HG03521 (cell line): ENCODE measurements around the gene HAUS5.
"Not testable (repeated sequence)": the region's sequence is repeated elsewhere in the genome, so short reads cannot be mapped to it uniquely, and the experiment has no call there.

ENCODE experiments used
- ATAC-seq: cut with Tn5 transposase; IDR thresholded peaks from one replicate; pipeline ENCODE4 v1.9.1; 2021; ENCODE audit warnings: mild to moderate bottlenecking, moderate library complexity; ENCODE audit not compliant: unreplicated experiment

Gene HAUS5

DNA sequence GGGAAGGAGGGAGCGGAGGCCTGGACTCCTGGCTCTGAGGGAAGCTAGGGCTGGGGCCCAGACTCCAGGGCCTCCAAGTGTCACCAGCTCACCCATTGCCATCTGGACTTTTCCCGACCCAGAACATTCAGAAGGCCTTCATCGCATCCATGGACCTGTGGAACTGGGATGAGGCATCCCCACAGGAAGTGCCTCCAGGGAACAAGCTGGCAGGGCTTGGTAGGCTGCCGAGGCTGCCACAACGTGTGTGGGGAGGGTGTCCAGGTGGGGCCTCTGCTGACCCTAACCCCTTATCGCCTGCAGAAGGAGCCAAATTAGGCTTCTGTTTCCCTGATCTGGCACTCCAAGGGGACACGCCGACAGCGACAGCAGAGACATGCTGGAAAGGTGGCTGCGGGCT is 29.8 kb downstream of the HAUS5 start:
- no peak for ATAC-seq

GRCh38 chr19:35642798-35643254 is 30.3 kb downstream of the HAUS5 start:
- ATAC-seq: no peak

DNA sequence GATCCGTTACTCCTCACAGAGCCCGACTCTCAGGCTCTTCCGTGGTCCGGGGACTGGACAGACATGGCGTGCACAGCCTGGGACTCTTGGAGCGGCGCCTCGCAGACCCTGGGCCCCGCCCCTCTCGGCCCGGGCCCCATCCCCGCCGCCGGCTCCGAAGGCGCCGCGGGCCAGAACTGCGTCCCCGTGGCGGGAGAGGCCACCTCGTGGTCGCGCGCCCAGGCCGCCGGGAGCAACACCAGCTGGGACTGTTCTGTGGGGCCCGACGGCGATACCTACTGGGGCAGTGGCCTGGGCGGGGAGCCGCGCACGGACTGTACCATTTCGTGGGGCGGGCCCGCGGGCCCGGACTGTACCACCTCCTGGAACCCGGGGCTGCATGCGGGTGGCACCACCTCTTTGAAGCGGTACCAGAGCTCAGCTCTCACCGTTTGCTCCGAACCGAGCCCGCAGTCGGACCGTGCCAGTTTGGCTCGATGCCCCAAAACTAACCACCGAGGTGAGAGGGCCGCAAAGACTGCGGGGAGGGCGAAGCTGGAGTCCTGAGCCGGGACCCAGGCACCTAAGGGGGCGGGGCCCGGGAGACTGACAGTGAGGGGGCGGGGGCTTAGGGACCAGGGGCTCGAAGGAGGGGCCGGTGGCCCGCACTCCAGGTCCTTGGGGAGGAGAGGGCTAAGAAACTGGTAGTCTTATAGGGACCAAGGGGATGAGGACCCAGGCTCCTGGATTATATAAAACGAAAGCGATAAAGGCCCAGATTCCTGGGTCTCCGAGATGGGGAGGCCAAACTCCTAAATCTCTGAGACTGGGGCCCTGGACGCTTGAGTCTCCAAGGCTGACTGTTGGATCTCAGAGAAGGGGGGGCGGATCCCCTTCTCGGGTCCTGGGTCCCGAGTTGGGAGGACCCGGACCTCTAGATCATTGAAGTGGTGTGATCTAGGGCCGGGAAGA is 31.0 kb downstream of the HAUS5 start:
- ATAC-seq: peak; percentile 24

GRCh38 chr19:35644206-35644986 is 31.9 kb downstream of the HAUS5 start:
- ATAC-seq: peak; percentile 64

DNA sequence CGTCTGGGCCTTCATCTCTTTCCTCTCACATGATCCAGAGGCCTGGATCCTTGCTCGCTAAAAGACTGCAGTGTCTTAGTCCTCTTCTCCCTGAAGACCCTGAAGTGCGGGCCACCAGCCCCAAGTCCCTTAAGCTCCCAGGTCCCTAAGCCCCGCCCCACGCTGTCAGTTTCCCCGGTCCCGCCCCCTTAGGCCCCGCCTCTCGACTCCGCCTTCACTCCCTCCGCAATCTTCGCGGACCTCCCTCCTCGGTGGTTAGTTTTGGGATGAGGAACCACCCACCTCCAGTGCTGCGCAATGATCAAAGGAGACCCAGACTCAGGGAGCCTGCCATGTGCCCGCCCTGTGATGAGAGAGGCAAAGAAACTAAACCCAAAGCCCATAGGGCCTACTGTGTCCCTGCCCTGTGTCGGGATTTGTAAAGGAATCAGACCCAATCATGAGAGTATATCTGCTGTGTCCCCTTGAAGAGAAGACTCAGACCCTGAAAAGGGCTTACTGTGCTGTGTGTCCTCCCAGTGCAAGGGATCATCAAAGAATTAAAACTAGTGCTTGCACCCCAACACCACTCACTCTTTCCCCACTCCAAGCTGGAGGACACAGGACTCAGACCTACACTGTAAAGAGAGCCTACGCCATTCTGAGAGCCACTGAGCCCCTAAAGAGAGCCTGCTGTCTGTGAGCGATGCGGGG is 32.6 kb downstream of the HAUS5 start:
- ATAC-seq: no peak

- ATAC-seq: no peak
Observed at GRCh38 chr19:35645680-35646511, 33.4 kb downstream of the HAUS5 start.

DNA sequence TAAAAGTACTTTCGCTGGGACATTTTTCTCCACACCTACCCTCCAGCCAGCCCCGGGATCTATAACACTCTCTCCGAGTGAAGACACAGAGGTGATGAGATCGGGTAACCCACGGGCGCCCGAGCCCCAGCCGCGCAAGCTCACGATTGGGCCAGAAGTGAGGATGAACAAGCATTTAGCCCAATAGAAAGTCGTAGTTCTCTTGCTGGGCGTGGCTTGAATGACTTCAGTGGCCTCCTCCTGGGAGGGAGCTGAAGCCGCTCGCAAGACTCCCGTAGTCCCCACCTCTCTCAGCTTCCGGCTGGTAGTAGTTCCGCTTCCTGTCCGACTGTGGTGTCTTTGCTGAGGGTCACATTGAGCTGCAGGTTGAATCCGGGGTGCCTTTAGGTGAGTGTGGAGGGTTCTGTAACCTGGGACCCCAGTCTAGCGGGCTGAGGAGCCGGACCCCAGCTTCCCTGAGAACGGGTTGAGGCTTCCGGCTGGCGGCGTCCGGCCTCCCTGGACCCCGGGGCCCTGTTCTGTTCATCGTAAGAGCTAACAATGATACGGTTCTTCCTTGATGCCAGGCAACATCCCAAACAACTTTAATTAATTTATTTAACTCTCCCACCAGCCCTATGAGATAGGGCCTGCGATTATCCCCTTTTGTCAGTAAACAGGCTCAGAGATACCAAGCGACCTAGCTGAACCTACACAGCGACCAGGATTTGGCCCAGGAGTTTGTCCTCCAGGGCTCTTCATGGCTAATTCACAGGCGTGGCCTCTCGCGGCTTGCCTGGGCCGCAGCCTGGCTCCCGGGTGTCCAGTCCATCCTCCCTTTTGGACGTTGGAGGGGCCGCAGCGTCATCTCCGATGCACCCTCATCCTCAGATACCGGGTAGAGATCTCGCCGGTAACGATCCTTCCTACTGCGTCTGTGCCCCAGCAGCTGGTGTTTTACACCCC is 35.8 kb downstream of the HAUS5 start, which contains the start of gene COX6B1:
TSS of gene COX6B1 (plus strand) at position 307 of the 945 bp plus-strand sequence. CDS start 2,921 bp downstream, outside the sequence.
- peak; percentile 55 for ATAC-seq

DNA sequence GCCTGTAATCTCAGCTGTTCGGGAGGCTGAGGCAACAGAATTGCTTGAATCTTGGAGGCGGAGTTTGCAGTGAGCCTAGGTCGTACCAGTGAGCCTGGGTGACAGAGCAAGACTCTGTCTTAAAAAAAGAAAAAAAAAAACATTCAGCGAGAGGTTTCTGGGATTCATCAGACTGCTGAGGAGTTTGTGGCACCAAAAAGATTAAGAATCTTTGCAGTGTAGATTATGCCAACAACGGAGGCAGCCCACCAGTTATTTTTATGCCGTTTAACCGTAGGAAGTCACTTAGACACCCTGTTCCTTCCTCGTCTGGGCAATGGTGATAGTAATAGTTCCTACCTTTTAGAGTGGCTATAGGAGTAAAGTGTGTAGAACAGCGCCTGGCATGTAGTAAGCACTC is 38.0 kb downstream of the HAUS5 start:
- ATAC-seq: no peak

GRCh38 chr19:35654828-35655227 is 42.3 kb downstream of the HAUS5 start:
- ATAC-seq: not testable (repeated sequence)

DNA sequence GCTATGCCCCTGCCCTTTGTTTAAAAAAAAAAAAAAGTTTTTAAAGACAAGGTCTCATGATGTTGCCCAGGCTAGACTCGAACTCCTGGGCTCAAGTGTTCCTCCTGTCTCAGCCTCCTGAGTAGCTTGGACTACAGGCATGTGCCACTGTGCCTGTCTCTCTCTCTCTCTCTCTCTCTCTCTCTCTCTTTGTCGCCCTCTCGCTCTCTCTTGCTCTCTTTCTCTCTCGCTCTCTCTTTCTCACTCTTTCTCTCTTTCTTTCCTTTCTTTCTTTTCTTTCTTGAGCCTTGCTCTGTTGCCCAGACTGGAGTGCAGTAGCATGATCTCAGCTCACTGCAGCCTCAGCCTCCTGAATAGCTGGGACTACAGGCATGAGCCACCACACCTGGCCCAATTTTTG is 43.1 kb downstream of the HAUS5 start:
- no peak for ATAC-seq

- no peak for ATAC-seq
Observed at GRCh38 chr19:35656700-35657099, 44.2 kb downstream of the HAUS5 start.

DNA sequence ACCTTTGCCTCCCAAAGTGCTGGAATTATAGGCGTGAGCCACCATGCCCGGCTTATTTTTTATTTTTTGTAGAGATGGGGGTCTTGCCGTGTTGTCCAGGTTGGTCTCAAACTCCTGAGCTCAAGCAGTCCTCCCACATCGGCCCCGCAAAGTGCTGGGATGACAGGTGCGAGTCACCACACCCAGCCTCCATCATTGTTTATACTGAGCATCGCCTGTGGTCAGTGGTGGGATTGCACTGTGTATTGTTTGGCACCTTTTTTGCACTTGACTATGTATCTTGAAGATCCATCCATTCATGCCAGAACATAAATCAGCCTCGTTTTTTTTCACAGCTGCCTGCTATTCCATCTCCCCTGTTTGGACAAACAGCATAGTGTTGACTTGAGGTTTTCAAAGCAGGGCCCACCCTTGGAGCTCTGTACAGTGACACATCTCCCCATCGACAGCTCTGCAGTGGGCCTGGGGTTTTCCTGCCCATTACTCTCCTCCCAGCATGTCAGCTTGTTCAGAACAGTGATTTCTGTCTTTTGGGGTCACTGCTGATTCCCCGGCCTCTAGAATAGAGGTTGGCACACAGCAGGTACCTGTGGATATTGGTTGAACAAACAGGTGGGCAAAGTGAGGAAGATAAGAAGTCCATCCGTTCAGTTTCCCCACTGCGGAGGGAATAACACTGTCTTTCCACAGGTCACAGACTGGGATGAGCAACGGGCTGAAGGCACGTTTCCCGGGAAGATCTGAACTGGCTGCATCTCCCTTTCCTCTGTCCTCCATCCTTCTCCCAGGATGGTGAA is 45.6 kb downstream of the HAUS5 start:
- no peak for ATAC-seq

GRCh38 chr19:35661995-35662340 is 49.4 kb downstream of the HAUS5 start:
- no peak for ATAC-seq

DNA sequence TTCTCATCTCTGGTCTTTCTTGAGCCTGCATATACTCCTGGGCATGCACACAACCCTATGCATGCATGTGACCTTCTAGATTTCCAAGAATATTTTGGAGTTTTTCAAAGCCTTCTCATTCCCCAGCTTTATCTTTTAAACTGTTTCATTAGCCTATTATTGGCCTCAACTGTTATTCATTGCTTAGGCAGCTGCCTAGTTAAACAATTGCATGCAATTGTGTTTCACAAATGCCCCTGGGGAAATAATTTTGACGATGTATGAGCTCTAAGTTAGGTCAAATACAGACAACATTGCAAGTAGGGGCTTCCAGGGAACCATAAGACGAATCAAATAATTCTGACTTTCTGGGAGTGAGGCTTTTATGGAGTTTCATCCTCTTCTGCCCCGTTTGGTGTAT is 51.4 kb downstream of the HAUS5 start:
- no peak for ATAC-seq

DNA sequence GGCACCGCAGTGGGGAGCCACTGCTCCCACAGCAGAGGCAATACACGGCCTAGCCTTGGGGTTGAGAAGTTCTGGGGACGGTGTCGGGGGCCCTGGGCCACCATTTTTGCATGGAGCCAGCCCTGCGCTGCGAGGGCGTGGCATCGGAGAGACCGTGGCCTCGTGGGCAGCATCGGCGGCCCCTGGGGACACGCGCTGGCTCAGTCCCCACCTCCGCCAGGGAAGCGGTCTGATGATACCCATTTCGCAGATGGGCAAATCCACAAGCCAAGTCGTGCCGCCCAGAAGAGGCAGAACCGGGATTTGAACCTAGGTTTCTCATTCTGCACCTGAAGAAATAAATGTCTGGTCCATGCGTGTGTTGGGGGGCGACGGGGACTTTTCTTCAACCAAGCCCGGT is 52.6 kb downstream of the HAUS5 start:
- no peak for ATAC-seq

- ATAC-seq: no peak
Observed at GRCh38 chr19:35665604-35666003, 53.1 kb downstream of the HAUS5 start.

DNA sequence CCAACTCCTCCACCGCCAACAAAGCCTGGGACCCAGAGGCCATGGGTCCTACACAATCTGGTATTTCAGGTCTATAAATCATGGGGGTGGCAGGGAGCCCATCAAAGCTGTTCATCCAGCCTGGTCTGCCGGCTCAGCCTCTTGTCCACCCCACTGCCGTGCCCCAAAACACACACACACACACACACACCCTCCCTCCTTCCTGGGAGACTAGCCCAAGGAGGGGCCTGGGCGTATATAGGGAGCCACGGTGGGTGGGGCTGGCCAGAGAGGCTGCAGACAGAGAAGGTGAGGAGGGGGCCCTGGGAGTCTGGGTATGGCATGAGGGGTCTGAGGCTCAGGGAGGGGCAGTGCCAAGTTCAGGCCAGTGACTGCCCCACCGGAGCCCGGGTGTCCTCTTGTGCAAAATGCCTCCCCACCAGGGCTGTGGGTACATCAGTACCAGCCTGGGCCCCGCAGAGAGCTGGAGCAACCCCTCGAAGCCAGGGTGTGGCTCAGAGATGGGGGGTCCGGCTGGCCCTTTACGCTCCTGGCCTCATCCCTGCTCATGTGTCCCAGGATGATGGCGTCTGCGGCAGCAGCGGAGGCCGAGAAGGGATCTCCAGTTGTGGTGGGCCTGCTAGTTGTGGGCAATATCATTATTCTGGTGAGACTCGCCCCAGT is 53.8 kb downstream of the HAUS5 start, which contains the start of gene UPK1A:
TSS of gene UPK1A (plus strand) at position 267 of the 663 bp plus-strand sequence. CDS start at position 563, 296 bp downstream.
- ATAC-seq: no peak

DNA sequence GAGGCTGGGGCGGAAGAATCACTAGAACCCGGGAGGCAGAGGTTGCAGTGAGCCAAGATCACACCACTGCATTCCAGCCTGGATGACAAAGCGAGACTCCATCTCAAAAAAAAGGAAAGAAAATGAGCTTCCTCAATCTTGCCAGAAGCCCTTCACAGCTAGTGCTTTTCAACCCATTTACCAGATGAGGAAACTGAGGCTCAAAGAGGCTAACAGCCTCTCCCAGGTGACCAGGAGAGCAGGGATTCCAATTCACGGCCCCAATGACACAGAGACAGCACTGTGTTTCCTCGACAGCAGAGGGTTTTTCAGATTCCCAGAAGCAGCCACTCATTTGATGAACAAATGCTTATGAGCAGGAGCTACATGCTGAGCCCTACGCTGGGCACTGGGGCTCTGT is 57.0 kb downstream of the HAUS5 start:
- no peak for ATAC-seq
